ENCODE results near the gene UROD. TPM values are rescaled to one million over a fixed set of nuclear protein-coding genes. Genes with fewer than 3 reads are reported as not detected.

UROD gene
- polyA plus RNA-seq, 4 donors: 52.1 to 85.4 (median 73.8) TPM

DNA sequence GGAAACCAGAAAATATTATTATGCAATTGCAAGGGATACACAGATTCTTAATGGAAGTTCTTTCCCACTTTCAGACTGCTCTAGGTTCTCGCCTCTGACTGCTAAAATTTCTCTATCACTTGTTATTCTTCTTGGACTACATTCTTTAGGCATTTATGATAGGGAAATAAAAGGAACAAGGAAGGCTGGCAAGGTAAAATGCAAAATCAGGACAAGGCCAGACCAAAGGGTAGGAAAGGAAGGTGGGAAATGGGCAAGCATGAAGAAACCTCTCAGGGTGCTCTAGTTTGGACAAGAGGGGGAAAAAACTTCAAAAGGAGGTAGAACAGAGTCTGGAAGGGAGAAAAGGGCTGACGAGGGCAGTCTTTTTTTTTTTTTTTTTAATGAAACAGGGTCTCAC, 26.2 kb downstream of the UROD start:
- DNase-seq (peak; percentile 15 to 37), FAIRE-seq (no peak)
- Histone ChIP-seq H3K4me1 (ENCODE audit: control insufficient read depth in 3 of 3, insufficient read depth in 2 of 3, low read depth in 1 of 3, low read length in 2 of 3) (peaks cover 0 to 16% (median 0%) of the 10 kb centered on the region in 3 donors), H3K27me3 (ENCODE audit: control insufficient read depth in 3 of 3, insufficient read depth in 3 of 3, low read length in 3 of 3) (no peaks in the 10 kb centered on the region), H3K27ac (ENCODE audit: low read depth in 1 of 3, low read length in 2 of 3) (no peak overlapping the region), H3K4me3 (ENCODE audit: low read depth in 1 of 3, low read length in 3 of 3) (no peak overlapping the region), H3K9me3 (ENCODE audit: control insufficient read depth in 2 of 2, insufficient read depth in 1 of 2, low read depth in 1 of 2, low read length in 1 of 2) (no peaks in the 10 kb centered on the region), H3K36me3 (ENCODE audit: control insufficient read depth in 3 of 3, insufficient read depth in 2 of 3, low read depth in 1 of 3, low read length in 3 of 3) (peaks cover 0 to 19% (median 7%) of the 10 kb centered on the region in 3 donors)
- 53 to 79% (median 59%) methylated on average over 2 of the region's 2 CpGs for WGBS, 3 donors

DNA sequence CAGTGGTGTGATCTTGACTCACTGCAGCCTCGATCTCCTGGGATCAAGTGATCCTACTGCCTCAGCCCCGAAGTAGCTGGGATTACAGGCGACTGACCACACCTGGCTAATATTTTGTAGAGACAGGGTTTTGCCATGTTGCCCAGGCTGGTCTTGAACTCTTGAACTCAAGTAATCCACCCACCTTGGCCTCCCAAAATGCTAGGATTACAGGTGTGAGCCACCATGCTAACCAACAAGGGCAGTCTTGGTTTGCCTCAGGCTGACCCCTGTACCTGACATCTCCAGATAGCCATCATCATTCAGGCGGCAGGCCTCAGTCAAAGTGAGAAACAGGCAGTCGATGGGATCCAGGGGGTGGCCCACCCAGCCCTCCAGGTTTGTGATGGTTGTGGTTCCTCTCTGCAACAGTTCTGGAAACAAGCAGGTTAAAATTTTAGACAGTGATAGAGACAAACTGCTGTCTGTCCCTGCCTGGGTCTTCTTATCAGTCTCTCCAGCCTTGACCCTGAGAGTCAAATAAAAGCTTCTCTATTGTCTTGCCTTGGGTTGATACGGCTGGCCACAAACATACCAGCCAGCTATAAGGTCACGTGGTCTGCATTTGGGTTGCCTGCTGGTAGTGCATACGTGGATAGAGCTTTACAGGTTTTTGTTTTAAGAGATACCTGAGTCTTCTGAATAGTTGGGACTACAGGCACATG, 26.8 kb downstream of the UROD start:
- Histone ChIP-seq H3K9me3 (ENCODE audit: control insufficient read depth in 2 of 2, insufficient read depth in 1 of 2, low read depth in 1 of 2, low read length in 1 of 2) (no peaks in the 10 kb centered on the region), H3K4me3 (ENCODE audit: low read depth in 1 of 3, low read length in 3 of 3) (no peak overlapping the region), H3K27me3 (ENCODE audit: control insufficient read depth in 3 of 3, insufficient read depth in 3 of 3, low read length in 3 of 3) (no peaks in the 10 kb centered on the region), H3K27ac (ENCODE audit: low read depth in 1 of 3, low read length in 2 of 3) (no peak overlapping the region), H3K36me3 (ENCODE audit: control insufficient read depth in 3 of 3, insufficient read depth in 2 of 3, low read depth in 1 of 3, low read length in 3 of 3) (peaks cover 0 to 19% (median 7%) of the 10 kb centered on the region in 3 donors), H3K4me1 (ENCODE audit: control insufficient read depth in 3 of 3, insufficient read depth in 2 of 3, low read depth in 1 of 3, low read length in 2 of 3) (peaks cover 0 to 16% (median 0%) of the 10 kb centered on the region in 3 donors)
- WGBS, 3 donors: 67 to 78% (median 70%) methylated on average over 8 of the region's 8 CpGs
- DNase-seq (no peak), FAIRE-seq (no peak)

DNA sequence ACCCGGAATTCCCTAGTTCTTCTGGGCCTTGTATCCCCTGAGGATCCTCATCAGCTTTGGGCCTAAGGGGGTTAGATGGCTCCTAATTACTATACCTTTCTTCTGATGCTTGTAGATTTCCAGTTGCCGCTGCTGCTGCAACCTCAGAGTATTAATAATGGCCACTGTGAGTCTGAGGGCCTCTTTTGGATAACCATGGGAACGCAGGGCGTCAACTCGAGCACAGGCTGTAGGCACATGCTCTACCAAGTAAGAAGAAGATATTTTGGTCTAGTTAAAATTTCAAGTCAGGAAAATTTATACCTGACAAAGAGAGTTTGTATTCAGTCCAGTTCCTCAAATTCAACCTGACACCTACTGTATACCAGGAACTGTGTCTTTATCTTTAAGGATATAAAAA, 28.2 kb downstream of the UROD start:
- H3K27ac ChIP-seq (ENCODE audit: low read depth in 1 of 3, low read length in 2 of 3): no peak overlapping the region
- DNase-seq: no peak
- H3K36me3 ChIP-seq (ENCODE audit: control insufficient read depth in 3 of 3, insufficient read depth in 2 of 3, low read depth in 1 of 3, low read length in 3 of 3): peaks cover 0 to 10% (median 7%) of the 10 kb centered on the region in 3 donors
- H3K9me3 ChIP-seq (ENCODE audit: control insufficient read depth in 2 of 2, insufficient read depth in 1 of 2, low read depth in 1 of 2, low read length in 1 of 2): no peaks in the 10 kb centered on the region
- no peak for FAIRE-seq
- WGBS, 3 donors: 94 to 97% (median 94%) methylated on average over 5 of the region's 5 CpGs
- no peaks in the 10 kb centered on the region for H3K27me3 ChIP-seq (ENCODE audit: control insufficient read depth in 3 of 3, insufficient read depth in 3 of 3, low read length in 3 of 3)
- no peak overlapping the region for H3K4me3 ChIP-seq (ENCODE audit: low read depth in 1 of 3, low read length in 3 of 3)
- H3K4me1 ChIP-seq (ENCODE audit: control insufficient read depth in 3 of 3, insufficient read depth in 2 of 3, low read depth in 1 of 3, low read length in 2 of 3): peaks cover 0 to 16% (median 0%) of the 10 kb centered on the region in 3 donors

GRCh38 chr1:45043094-45043493, 31.0 kb downstream of the UROD start:
- 86 to 90% (median 89%) methylated on average over 5 of the region's 5 CpGs for WGBS, 3 donors
- peaks cover 1 to 8% (median 2%) of the 10 kb centered on the region in 3 donors for H3K36me3 ChIP-seq (ENCODE audit: control insufficient read depth in 3 of 3, insufficient read depth in 2 of 3, low read depth in 1 of 3, low read length in 3 of 3)
- H3K27ac ChIP-seq (ENCODE audit: low read depth in 1 of 3, low read length in 2 of 3): no peak overlapping the region
- H3K4me3 ChIP-seq (ENCODE audit: low read depth in 1 of 3, low read length in 3 of 3): no peak overlapping the region
- no peak for DNase-seq
- H3K9me3 ChIP-seq (ENCODE audit: control insufficient read depth in 2 of 2, insufficient read depth in 1 of 2, low read depth in 1 of 2, low read length in 1 of 2): no peaks in the 10 kb centered on the region
- H3K4me1 ChIP-seq (ENCODE audit: control insufficient read depth in 3 of 3, insufficient read depth in 2 of 3, low read depth in 1 of 3, low read length in 2 of 3): peaks cover 0 to 4% (median 0%) of the 10 kb centered on the region in 3 donors
- H3K27me3 ChIP-seq (ENCODE audit: control insufficient read depth in 3 of 3, insufficient read depth in 3 of 3, low read length in 3 of 3): no peaks in the 10 kb centered on the region
- no peak for FAIRE-seq

DNA sequence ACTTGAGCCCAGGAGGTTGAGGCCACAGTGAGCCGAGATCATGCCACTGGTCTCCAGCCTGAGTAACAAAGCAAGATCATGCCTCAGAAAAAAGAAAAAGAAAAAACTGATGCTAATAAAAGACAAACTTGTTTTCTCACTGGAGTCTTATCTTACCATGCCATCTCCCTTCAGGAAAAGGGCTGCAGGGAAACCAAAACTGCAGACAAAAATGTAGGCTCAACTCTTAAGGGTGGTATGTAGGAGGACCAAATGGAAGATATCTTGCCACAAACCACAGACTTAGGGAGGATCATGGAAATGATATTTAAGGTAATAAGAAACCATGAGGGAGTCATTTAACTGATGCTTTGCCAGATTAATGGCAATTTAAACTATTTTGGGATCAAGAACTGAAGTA, 32.9 kb downstream of the UROD start:
- Histone ChIP-seq H3K27ac (ENCODE audit: low read depth in 1 of 3, low read length in 2 of 3) (no peak overlapping the region), H3K4me3 (ENCODE audit: low read depth in 1 of 3, low read length in 3 of 3) (no peak overlapping the region), H3K36me3 (ENCODE audit: control insufficient read depth in 3 of 3, insufficient read depth in 2 of 3, low read depth in 1 of 3, low read length in 3 of 3) (peaks cover 1 to 11% (median 2%) of the 10 kb centered on the region in 3 donors), H3K4me1 (ENCODE audit: control insufficient read depth in 3 of 3, insufficient read depth in 2 of 3, low read depth in 1 of 3, low read length in 2 of 3) (no peaks in the 10 kb centered on the region), H3K9me3 (ENCODE audit: control insufficient read depth in 2 of 2, insufficient read depth in 1 of 2, low read depth in 1 of 2, low read length in 1 of 2) (no peaks in the 10 kb centered on the region), H3K27me3 (ENCODE audit: control insufficient read depth in 3 of 3, insufficient read depth in 3 of 3, low read length in 3 of 3) (no peaks in the 10 kb centered on the region)
- no peak for FAIRE-seq
- no peak for DNase-seq
- 93 to 100% (median 94%) methylated on average over 1 of the region's 1 CpG for WGBS, 3 donors

GRCh38 chr1:45047032-45047431, 35.0 kb downstream of the UROD start:
- DNase-seq (no peak), FAIRE-seq (no peak)
- Histone ChIP-seq H3K36me3 (ENCODE audit: control insufficient read depth in 3 of 3, insufficient read depth in 2 of 3, low read depth in 1 of 3, low read length in 3 of 3) (peaks cover 1 to 9% (median 2%) of the 10 kb centered on the region in 3 donors), H3K4me1 (ENCODE audit: control insufficient read depth in 3 of 3, insufficient read depth in 2 of 3, low read depth in 1 of 3, low read length in 2 of 3) (peaks cover 0 to 14% (median 2%) of the 10 kb centered on the region in 3 donors), H3K27me3 (ENCODE audit: control insufficient read depth in 3 of 3, insufficient read depth in 3 of 3, low read length in 3 of 3) (no peaks in the 10 kb centered on the region), H3K27ac (ENCODE audit: low read depth in 1 of 3, low read length in 2 of 3) (no peak overlapping the region), H3K4me3 (ENCODE audit: low read depth in 1 of 3, low read length in 3 of 3) (no peak overlapping the region), H3K9me3 (ENCODE audit: control insufficient read depth in 2 of 2, insufficient read depth in 1 of 2, low read depth in 1 of 2, low read length in 1 of 2) (no peaks in the 10 kb centered on the region)
- 81 to 95% (median 91%) methylated on average over 5 of the region's 5 CpGs for WGBS, 3 donors

DNA sequence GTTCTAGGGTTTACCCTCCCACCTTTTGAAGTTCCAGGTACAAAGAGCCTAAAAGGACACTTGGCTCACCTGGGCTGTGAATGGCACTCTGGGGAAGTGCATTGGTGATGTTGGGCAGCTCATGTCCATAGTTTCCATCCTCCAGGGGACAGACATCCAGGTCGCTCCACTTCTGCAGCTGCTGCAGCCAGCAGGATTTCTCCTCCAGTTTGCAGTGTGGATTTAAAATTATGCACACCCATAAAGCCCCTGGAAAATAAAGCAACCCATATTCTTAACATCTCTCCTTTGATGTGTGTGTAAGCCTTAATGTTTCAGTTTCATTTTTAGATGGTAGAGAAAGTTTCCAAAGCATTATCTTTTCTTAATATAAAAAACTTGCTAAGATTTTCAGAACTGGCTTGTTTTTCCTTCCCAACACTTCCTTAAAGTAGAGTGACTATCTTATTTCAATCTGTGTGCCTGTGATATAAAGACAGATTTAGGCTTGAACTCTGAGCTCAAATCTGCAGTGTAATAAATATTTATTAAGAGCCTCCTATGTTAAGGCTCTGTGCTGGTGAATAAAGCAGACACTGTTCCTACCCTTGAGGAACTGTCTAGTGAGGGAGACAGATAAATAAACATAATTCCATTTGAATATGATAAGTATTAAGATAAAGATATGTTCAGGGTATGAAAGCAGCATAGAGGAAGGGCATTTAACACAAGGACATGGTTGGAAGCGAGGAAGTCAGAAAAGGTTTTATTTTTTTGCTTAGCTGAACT, 39.1 kb downstream of the UROD start:
- Histone ChIP-seq H3K27ac (ENCODE audit: low read depth in 1 of 3, low read length in 2 of 3) (peak overlapping the region in 2 of 3 donors; percentile 25 to 29), H3K4me3 (ENCODE audit: low read depth in 1 of 3, low read length in 3 of 3) (no peak overlapping the region), H3K27me3 (ENCODE audit: control insufficient read depth in 3 of 3, insufficient read depth in 3 of 3, low read length in 3 of 3) (peaks cover 0 to 2% (median 0%) of the 10 kb centered on the region in 3 donors), H3K9me3 (ENCODE audit: control insufficient read depth in 2 of 2, insufficient read depth in 1 of 2, low read depth in 1 of 2, low read length in 1 of 2) (no peaks in the 10 kb centered on the region), H3K36me3 (ENCODE audit: control insufficient read depth in 3 of 3, insufficient read depth in 2 of 3, low read depth in 1 of 3, low read length in 3 of 3) (peaks cover 0 to 9% (median 2%) of the 10 kb centered on the region in 3 donors), H3K4me1 (ENCODE audit: control insufficient read depth in 3 of 3, insufficient read depth in 2 of 3, low read depth in 1 of 3, low read length in 2 of 3) (peaks cover 0 to 14% (median 2%) of the 10 kb centered on the region in 3 donors)
- FAIRE-seq (no peak), DNase-seq (peak; percentile 32 to 36)
- WGBS, 3 donors: 6 to 41% (median 10%) methylated on average over 2 of the region's 2 CpGs

DNA sequence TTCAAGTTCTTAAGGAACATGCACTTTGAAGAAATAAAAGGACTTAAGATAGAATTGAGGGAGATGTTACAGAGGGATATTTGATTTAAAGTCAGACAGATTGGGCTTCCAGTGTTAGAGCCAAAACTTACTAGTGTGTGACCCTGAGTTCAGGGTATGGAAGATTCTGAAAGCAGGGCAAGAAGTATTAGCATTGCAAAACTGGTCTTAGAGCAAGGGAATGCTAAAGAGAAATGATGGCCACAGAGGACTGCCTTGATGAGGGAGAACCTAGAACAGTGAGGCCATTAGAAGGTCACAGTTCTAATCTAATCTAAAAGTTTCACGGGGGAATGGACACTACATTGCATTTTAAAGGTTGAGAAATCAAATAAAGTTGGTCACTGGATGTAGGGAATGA, 45.5 kb downstream of the UROD start:
- 65 to 82% (median 78%) methylated on average over 1 of the region's 1 CpG for WGBS, 3 donors
- FAIRE-seq: no peak
- no peak overlapping the region for H3K27ac ChIP-seq (ENCODE audit: low read depth in 1 of 3, low read length in 2 of 3)
- peaks cover 2 to 7% (median 3%) of the 10 kb centered on the region in 3 donors for H3K36me3 ChIP-seq (ENCODE audit: control insufficient read depth in 3 of 3, insufficient read depth in 2 of 3, low read depth in 1 of 3, low read length in 3 of 3)
- no peak for DNase-seq
- H3K9me3 ChIP-seq (ENCODE audit: control insufficient read depth in 2 of 2, insufficient read depth in 1 of 2, low read depth in 1 of 2, low read length in 1 of 2): no peaks in the 10 kb centered on the region
- H3K27me3 ChIP-seq (ENCODE audit: control insufficient read depth in 3 of 3, insufficient read depth in 3 of 3, low read length in 3 of 3): peaks cover 0 to 2% (median 0%) of the 10 kb centered on the region in 3 donors
- H3K4me1 ChIP-seq (ENCODE audit: control insufficient read depth in 3 of 3, insufficient read depth in 2 of 3, low read depth in 1 of 3, low read length in 2 of 3): no peaks in the 10 kb centered on the region
- no peak overlapping the region for H3K4me3 ChIP-seq (ENCODE audit: low read depth in 1 of 3, low read length in 3 of 3)

All from small intestine (tissue), 7 donors.